Breast epithelium (tissue), 3 donors: ENCODE data around the gene PPM1H.

Experiments
- CTCF ChIP-seq, 3 donors: fragments of 450-650 bp; IDR thresholded peaks; one replicate each; pipeline ENCODE4 v1.5.1; 2016 to 2017; ENCODE audit warnings: antibody characterized with exemption in 3 of 3, mild to moderate bottlenecking in 3 of 3, moderate library complexity in 3 of 3
- POLR2A ChIP-seq: fragments of 450-650 bp; IDR thresholded peaks from one replicate; pipeline ENCODE4 v1.6.1; 2016; ENCODE audit warnings: antibody characterized with exemption, mild to moderate bottlenecking, moderate library complexity

GRCh38 chr12:62684570-62685295 is 250.2 kb downstream of the PPM1H start:
- TF ChIP-seq POLR2A, result no peak
- TF ChIP-seq CTCF (IDR thresholded peaks at IDR 0.05), result no peak
